ENCODE data around the gene PPARG. TPM values are rescaled to one million over a fixed set of nuclear protein-coding genes. Genes with fewer than 3 reads are reported as not detected.

The PPARG gene
- total and polyA plus RNA-seq, 4 donors, result 5.2 to 15.7 (median 7.0) TPM

GRCh38 chr3:12356996-12357395 is 68.1 kb downstream of the PPARG start:
- no peaks in the 10 kb centered on the region for H3K9me3 ChIP-seq (ENCODE audit: control insufficient read depth in 4 of 4, low read length in 3 of 4)
- no peak for DNase-seq (ENCODE audit: low spot score)
- H3K27me3 ChIP-seq (ENCODE audit: control insufficient read depth in 4 of 4, insufficient read depth in 4 of 4, low read length in 3 of 4), result no peaks in the 10 kb centered on the region
- no peak overlapping the region for H3K4me3 ChIP-seq (ENCODE audit: low read depth in 1 of 3, low read length in 3 of 3)
- H3K9ac ChIP-seq (ENCODE audit: low read depth in 1 of 2, low read length in 2 of 2), result no peak overlapping the region
- H3K36me3 ChIP-seq (ENCODE audit: control insufficient read depth in 4 of 4, insufficient read depth in 3 of 4, low read depth in 1 of 4, low read length in 3 of 4), result no peaks in the 10 kb centered on the region
- no peak overlapping the region for H3K27ac ChIP-seq (ENCODE audit: low read depth in 1 of 2, low read length in 2 of 2)
- peaks cover 0 to 24% (median 16%) of the 10 kb centered on the region in 4 donors for H3K4me1 ChIP-seq (ENCODE audit: control insufficient read depth in 4 of 4, insufficient read depth in 4 of 4, low read length in 3 of 4)
- TF ChIP-seq, protein P1, sequence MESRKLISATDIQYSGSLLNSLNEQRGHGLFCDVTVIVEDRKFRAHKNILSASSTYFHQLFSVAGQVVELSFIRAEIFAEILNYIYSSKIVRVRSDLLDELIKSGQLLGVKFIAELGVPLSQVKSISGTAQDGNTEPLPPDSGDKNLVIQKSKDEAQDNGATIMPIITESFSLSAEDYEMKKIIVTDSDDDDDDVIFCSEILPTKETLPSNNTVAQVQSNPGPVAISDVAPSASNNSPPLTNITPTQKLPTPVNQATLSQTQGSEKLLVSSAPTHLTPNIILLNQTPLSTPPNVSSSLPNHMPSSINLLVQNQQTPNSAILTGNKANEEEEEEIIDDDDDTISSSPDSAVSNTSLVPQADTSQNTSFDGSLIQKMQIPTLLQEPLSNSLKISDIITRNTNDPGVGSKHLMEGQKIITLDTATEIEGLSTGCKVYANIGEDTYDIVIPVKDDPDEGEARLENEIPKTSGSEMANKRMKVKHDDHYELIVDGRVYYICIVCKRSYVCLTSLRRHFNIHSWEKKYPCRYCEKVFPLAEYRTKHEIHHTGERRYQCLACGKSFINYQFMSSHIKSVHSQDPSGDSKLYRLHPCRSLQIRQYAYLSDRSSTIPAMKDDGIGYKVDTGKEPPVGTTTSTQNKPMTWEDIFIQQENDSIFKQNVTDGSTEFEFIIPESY (IDR thresholded peaks at IDR 0.05), result no peak
- 96% methylated on average over 7 of the region's 7 CpGs for WGBS

DNA sequence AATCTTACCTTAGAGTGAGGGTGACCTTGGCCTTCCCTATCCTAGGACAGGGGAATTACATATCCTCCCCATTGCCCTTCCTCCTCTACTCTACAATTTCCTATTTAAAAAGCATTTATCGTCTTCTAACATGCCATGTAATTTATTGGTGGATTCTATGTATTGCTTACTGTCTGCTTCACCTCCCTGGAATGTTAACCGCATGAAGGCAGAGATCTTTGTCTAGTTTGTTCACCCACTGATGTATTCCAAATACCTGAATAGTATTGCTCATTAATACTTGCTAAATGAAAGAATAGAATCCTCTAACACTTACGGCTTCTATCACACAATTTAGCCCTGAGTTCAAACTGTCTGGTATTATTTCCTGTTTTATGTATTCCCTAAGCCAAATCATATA is 68.6 kb downstream of the PPARG start:
- Histone ChIP-seq H3K27ac (ENCODE audit: low read depth in 1 of 2, low read length in 2 of 2) (no peak overlapping the region), H3K4me3 (ENCODE audit: low read depth in 1 of 3, low read length in 3 of 3) (no peak overlapping the region), H3K9me3 (ENCODE audit: control insufficient read depth in 4 of 4, low read length in 3 of 4) (no peaks in the 10 kb centered on the region), H3K9ac (ENCODE audit: low read depth in 1 of 2, low read length in 2 of 2) (no peak overlapping the region), H3K36me3 (ENCODE audit: control insufficient read depth in 4 of 4, insufficient read depth in 3 of 4, low read depth in 1 of 4, low read length in 3 of 4) (no peaks in the 10 kb centered on the region), H3K27me3 (ENCODE audit: control insufficient read depth in 4 of 4, insufficient read depth in 4 of 4, low read length in 3 of 4) (no peaks in the 10 kb centered on the region), H3K4me1 (ENCODE audit: control insufficient read depth in 4 of 4, insufficient read depth in 4 of 4, low read length in 3 of 4) (peaks cover 0 to 22% (median 13%) of the 10 kb centered on the region in 4 donors)
- WGBS, result 93% methylated on average over 3 of the region's 3 CpGs
- DNase-seq (ENCODE audit: low spot score), result no peak
- TF ChIP-seq, protein P2, sequence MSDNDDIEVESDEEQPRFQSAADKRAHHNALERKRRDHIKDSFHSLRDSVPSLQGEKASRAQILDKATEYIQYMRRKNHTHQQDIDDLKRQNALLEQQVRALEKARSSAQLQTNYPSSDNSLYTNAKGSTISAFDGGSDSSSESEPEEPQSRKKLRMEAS (IDR thresholded peaks at IDR 0.05), result no peak
- no peak for TF ChIP-seq EGR1 (IDR thresholded peaks at IDR 0.05; ENCODE audit: low read depth in 2 of 2)
- no peak for TF ChIP-seq NR2F2 (IDR thresholded peaks at IDR 0.05)
- no peak for TF ChIP-seq RXRA (IDR thresholded peaks at IDR 0.05)
- TF ChIP-seq FOXA2 (IDR thresholded peaks at IDR 0.05), result no peak
- TF ChIP-seq REST (IDR thresholded peaks at IDR 0.05), result no peak
- no peak for TF ChIP-seq FOXA1 (IDR thresholded peaks at IDR 0.05)
- TF ChIP-seq, protein P1 (IDR thresholded peaks at IDR 0.05), result no peak
- no peak for TF ChIP-seq SP1 (IDR thresholded peaks at IDR 0.05)
- TF ChIP-seq RAD21 (IDR thresholded peaks at IDR 0.05), result no peak
- no peak for TF ChIP-seq TAF1 (conservative IDR thresholded peaks at IDR 0.05)
- no peak for TF ChIP-seq GABPA (IDR thresholded peaks at IDR 0.05 in 1 of 2, conservative IDR thresholded peaks at IDR 0.05 in 1 of 2)
- no peak for TF ChIP-seq HNF4A (conservative IDR thresholded peaks at IDR 0.05)
- no peak for TF ChIP-seq HNF4G (IDR thresholded peaks at IDR 0.05)
- no peak for TF ChIP-seq JUND (IDR thresholded peaks at IDR 0.05)
- no peak for TF ChIP-seq ATF3 (IDR thresholded peaks at IDR 0.05)
